ENCODE results near the gene MAGEF1. TPM values are rescaled to one million over a fixed set of nuclear protein-coding genes. Genes with fewer than 3 reads are reported as not detected.

The MAGEF1 gene
- total and polyA plus RNA-seq, 2 of the 8 experiments (the other 6 are each of a cell fraction or from before 2014, with no cell fraction given), result 26.5 to 56.7 TPM

- TF ChIP-seq GABPA (IDR thresholded peaks at IDR 0.05; ENCODE audit: borderline replicate concordance, insufficient read depth, low read length), result no peak
- TF ChIP-seq E2F6 (IDR thresholded peaks at IDR 0.05), result no peak
- no peak for TF ChIP-seq KDM4A (IDR thresholded peaks at IDR 0.05; ENCODE audit: low read depth, low read length, severe bottlenecking)
Observed at GRCh38 chr3:184663356-184663755, 48.5 kb downstream of the MAGEF1 start (continued).
